ENCODE data around the gene MKNK1.

Gene MKNK1

DNA sequence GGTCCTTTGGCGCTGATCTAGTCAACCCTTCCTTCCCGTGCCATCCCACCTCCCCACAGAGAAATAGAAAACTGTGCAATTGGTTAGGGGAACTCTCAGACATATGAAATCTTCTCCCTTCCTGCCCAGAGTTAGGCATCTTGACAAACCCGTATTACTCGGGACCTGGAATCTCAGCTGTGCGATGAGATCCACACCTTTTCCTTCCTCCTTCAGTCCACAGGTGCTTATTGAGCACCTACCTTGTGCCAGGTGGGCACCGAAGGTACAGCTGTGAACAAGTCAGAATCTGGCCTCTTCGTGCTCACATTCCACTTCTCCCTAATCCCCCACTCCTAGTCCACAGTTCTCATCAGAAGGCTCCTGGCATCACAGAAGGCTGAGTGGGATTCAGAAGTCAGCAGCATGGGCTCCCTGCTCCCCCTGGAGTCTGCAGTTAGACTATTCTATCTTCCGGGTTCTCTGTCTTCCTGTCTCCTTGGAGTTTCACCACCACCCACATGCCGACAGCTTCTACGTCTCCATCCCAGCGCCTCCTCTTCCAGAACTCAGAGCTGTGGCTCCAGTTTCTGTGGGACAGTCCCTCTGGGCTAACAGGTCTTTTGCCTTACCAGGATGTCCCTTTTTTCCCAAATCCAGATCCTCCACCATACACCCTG, 75.6 kb downstream of the MKNK1 start:
- Histone ChIP-seq H2AFZ (ENCODE audit: low read length) (no peak overlapping the region), H3K79me2 (ENCODE audit: insufficient read depth, low read length) (no peaks in the 10 kb centered on the region), H3K36me3 (ENCODE audit: insufficient read depth, low read length) (no peaks in the 10 kb centered on the region), H3K9me3 (ENCODE audit: insufficient read depth, low read depth, low read length) (no peaks in the 10 kb centered on the region), H3K4me3 (ENCODE audit: low read length, poor library complexity, severe bottlenecking) (no peak overlapping the region), H3K9ac (ENCODE audit: low read depth, low read length, poor library complexity, severe bottlenecking) (no peak overlapping the region), H3K4me2 (ENCODE audit: low read depth, low read length, poor library complexity, severe bottlenecking) (no peak overlapping the region), H3K9me2 (replicated peaks; ENCODE audit: low read depth, low read length) (no peaks in the 10 kb centered on the region), H3K27me3 (ENCODE audit: insufficient read depth, low read length, poor library complexity, severe bottlenecking) (no peaks in the 10 kb centered on the region), H3K4me1 (ENCODE audit: insufficient read depth, low read length, poor library complexity, severe bottlenecking) (no peaks in the 10 kb centered on the region), H4K20me1 (ENCODE audit: insufficient read depth, low read length, poor library complexity, severe bottlenecking) (no peaks in the 10 kb centered on the region), H3F3A (ENCODE audit: low read depth) (no peaks in the 10 kb centered on the region)
- TF ChIP-seq, protein P1, sequence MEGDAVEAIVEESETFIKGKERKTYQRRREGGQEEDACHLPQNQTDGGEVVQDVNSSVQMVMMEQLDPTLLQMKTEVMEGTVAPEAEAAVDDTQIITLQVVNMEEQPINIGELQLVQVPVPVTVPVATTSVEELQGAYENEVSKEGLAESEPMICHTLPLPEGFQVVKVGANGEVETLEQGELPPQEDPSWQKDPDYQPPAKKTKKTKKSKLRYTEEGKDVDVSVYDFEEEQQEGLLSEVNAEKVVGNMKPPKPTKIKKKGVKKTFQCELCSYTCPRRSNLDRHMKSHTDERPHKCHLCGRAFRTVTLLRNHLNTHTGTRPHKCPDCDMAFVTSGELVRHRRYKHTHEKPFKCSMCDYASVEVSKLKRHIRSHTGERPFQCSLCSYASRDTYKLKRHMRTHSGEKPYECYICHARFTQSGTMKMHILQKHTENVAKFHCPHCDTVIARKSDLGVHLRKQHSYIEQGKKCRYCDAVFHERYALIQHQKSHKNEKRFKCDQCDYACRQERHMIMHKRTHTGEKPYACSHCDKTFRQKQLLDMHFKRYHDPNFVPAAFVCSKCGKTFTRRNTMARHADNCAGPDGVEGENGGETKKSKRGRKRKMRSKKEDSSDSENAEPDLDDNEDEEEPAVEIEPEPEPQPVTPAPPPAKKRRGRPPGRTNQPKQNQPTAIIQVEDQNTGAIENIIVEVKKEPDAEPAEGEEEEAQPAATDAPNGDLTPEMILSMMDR (conservative IDR thresholded peaks at IDR 0.05; ENCODE audit: low read length), result no peak; the same call in 1 of the 2 replicates
- TF ChIP-seq EZH2phosphoT487 (IDR thresholded peaks at IDR 0.05; ENCODE audit: borderline replicate concordance), result no peak

- TF ChIP-seq, protein P1 (conservative IDR thresholded peaks at IDR 0.05; ENCODE audit: low read length), result peak; percentile 96
- no peak for TF ChIP-seq EZH2phosphoT487 (IDR thresholded peaks at IDR 0.05; ENCODE audit: borderline replicate concordance)
- no peak overlapping the region for H2AFZ ChIP-seq (ENCODE audit: low read length)
- H3K79me2 ChIP-seq (ENCODE audit: insufficient read depth, low read length), result no peaks in the 10 kb centered on the region
- no peaks in the 10 kb centered on the region for H3K27me3 ChIP-seq (ENCODE audit: insufficient read depth, low read length, poor library complexity, severe bottlenecking)
- H3F3A ChIP-seq (ENCODE audit: low read depth), result no peaks in the 10 kb centered on the region
- no peaks in the 10 kb centered on the region for H3K9me3 ChIP-seq (ENCODE audit: insufficient read depth, low read depth, low read length)
- H3K4me1 ChIP-seq (ENCODE audit: insufficient read depth, low read length, poor library complexity, severe bottlenecking), result no peaks in the 10 kb centered on the region
- H3K4me2 ChIP-seq (ENCODE audit: low read depth, low read length, poor library complexity, severe bottlenecking), result no peak overlapping the region
- no peaks in the 10 kb centered on the region for H3K9me2 ChIP-seq (replicated peaks; ENCODE audit: low read depth, low read length)
- no peaks in the 10 kb centered on the region for H4K20me1 ChIP-seq (ENCODE audit: insufficient read depth, low read length, poor library complexity, severe bottlenecking)
- H3K36me3 ChIP-seq (ENCODE audit: insufficient read depth, low read length), result no peaks in the 10 kb centered on the region
- H3K9ac ChIP-seq (ENCODE audit: low read depth, low read length, poor library complexity, severe bottlenecking), result no peak overlapping the region
- H3K4me3 ChIP-seq (ENCODE audit: low read length, poor library complexity, severe bottlenecking), result no peak overlapping the region
Measured at GRCh38 chr1:46527474-46528296, 76.4 kb downstream of the MKNK1 start.

DNA sequence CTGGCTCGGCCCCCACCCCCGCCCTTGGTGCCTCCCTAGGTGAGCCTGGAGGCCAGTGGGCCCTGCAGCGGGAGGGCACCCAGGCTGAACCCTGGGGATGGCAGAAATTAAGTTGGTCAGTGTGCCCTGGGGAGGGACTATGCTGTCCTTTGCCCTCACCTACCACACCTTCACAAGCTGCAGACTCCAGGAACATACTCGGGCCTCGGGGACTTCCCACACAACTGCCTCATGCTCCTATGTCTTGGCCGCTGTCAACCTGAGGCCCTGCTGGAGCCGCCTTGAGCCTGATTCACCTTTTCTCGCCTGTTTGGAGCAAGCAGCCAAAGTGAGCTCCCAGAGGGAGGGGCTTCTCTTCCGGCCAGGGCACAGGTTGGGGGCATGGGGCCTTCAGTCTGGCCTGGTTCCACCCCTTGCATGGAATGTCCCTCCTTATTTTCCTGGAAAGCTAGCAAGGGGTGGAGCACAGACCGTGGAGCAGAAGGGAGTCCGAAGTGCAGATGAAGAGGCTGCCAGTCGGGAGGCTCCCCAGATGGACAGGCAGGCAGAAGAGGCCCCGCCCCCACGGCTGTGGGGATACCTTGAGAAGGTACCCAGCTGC, 77.3 kb downstream of the MKNK1 start:
- H3K36me3 ChIP-seq (ENCODE audit: insufficient read depth, low read length), result no peaks in the 10 kb centered on the region
- H4K20me1 ChIP-seq (ENCODE audit: insufficient read depth, low read length, poor library complexity, severe bottlenecking), result no peaks in the 10 kb centered on the region
- H3K9ac ChIP-seq (ENCODE audit: low read depth, low read length, poor library complexity, severe bottlenecking), result no peak overlapping the region
- H3K4me3 ChIP-seq (ENCODE audit: low read length, poor library complexity, severe bottlenecking), result no peak overlapping the region
- H3K9me2 ChIP-seq (replicated peaks; ENCODE audit: low read depth, low read length), result no peaks in the 10 kb centered on the region
- H3K4me2 ChIP-seq (ENCODE audit: low read depth, low read length, poor library complexity, severe bottlenecking), result no peak overlapping the region
- H3F3A ChIP-seq (ENCODE audit: low read depth), result no peaks in the 10 kb centered on the region
- H3K9me3 ChIP-seq (ENCODE audit: insufficient read depth, low read depth, low read length), result no peaks in the 10 kb centered on the region
- H3K79me2 ChIP-seq (ENCODE audit: insufficient read depth, low read length), result no peaks in the 10 kb centered on the region
- H3K27me3 ChIP-seq (ENCODE audit: insufficient read depth, low read length, poor library complexity, severe bottlenecking), result no peaks in the 10 kb centered on the region
- no peak overlapping the region for H2AFZ ChIP-seq (ENCODE audit: low read length)
- no peak for TF ChIP-seq EZH2phosphoT487 (IDR thresholded peaks at IDR 0.05; ENCODE audit: borderline replicate concordance)
- TF ChIP-seq, protein P1 (conservative IDR thresholded peaks at IDR 0.05; ENCODE audit: low read length), result no peak
- H3K4me1 ChIP-seq (ENCODE audit: insufficient read depth, low read length, poor library complexity, severe bottlenecking), result no peaks in the 10 kb centered on the region
